Suppressor macrophage treated with lipopolysaccharide for 4 hours (primary cell): ENCODE results near the gene IQCH.
"Not testable (repeated sequence)": the region's sequence is repeated elsewhere in the genome, so short reads cannot be mapped to it uniquely, and the experiment has no call there.

Experiments used
- DNase-seq: peaks from one replicate; pipeline ENCODE4 v3.0.0-alpha.2; 2020

IQCH gene

DNA sequence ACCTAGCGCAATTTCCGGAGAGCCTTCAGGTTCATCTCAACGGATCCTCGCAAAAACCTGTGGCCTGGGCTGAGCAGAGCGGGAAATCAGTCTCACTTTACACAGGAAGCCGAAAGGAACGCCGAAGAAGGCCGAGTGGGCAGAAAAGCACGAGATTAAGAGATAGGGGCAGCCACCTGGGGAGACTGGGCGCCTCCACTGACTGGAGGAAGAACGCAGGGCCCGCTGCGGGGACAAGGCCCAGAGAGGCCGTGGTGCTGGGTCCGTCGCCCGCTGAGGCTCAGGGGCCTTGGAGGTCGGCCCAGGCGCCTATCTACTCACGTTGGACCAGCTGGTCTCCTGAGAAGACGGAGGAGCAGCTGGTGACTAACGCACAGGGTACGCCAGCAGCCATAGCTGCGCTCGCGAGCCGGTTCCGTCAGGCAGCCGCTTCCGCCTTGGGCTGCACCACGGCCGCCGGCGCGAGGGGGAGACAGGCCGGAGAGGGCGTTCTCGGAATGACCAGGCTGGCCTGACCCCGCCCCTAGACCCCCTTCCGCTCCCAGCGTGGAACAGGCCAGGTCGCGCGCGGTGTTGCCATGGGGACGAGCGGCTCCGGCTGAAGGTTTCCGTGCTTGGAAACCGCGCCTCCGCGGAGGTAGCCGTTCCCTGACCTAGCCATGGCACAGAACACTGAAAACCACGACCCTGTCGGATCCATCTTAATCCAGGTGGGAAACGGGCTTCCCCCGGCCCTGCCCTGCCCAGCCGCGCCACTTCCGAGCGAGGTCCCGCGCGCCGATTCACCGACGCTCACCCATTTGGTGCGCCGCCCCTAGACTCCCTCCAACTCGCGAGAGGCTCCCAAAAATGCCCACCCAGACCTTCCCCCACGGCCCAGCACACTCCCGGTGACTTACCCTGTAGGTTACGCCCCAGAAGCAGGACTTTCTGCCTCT is at the start of gene IQCH, which contains the start of gene AAGAB:
Gene IQCH (plus strand): TSS at position 549 of the 938 bp plus-strand sequence. CDS start 111 bp downstream, at position 660.
Gene AAGAB (minus strand): TSS at position 424 of the 938 bp plus-strand sequence. CDS start 30 bp downstream, at position 394.
- DNase-seq = peak; percentile 98

DNA sequence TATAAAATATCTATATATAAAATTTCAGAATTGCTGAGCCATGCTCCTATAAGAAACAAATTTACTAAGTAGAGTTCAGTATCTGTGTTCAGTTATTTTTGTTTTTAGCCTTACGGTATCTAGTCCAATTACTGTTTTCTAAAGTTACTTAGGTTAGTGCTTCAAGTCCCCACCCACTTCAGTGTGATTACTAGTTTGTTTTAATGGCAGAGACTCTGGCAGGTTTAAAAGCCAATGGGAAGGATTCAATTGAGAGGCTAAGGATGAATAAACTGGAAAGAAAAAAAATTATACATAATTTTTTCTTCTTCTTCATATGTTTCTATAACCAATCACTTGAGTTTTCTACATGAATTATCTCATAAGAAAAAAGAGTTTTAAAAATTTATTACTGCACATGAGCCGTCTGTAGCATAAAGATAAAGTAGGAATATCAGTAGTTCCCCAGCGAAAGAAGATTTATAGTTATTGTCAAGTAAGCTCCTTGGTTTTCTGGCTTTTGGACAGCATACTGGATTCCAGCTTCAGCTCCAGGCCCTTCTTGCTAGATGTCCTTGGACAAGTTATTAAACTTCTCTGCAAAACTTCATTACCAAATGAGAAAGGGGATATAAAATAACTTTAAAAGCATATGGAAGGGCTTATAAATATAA is 46.9 kb upstream of the IQCH start:
- no peak for DNase-seq

DNA sequence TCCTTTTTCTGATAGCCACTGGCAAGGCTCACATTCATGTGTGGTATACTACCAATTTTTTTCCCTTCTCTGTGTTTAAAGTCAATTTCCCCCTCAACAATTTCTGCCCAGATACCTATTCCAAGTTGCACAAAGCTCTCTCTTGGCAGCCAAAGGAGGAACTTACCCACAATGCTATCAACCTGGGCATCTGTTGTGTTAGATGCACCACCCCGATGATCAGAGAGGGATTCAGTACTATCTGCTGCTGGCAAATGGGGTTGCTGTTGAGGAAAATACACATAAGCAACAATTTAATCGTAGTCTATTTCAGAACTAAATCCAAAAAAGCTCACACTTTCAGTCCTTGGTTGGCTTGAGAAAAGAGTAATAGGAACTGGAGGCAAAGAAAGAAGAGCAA is 46.2 kb upstream of the IQCH start:
- DNase-seq = no peak

DNA sequence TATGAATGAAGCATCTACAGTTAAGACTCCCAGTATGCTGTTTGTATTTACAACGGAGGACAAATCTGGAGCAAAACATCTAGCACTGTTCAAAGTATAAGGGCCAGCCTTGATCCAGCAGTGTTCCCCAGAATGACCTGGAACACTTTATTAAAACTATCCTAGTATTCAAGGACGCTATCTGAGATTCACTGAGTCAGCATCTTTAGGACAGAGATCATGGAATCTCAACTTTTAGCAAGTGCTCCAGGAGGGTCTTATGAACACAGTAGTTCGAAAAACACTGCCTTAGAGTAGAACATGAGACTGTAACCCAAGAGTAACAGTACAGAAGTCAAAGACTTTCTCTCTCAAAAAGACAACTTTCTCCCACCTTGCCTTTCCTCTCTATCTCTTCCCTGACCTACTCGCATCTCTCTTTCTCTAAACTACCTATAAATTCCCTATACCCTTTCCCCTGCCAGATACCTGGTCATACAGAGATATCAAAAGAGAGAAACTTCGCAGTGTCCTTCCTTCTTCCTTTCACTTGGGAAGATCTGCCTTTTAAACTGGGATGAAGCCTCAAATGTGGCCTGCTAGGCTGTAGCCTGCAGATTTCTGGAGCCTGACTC is 43.9 kb upstream of the IQCH start:
- DNase-seq = no peak

DNA sequence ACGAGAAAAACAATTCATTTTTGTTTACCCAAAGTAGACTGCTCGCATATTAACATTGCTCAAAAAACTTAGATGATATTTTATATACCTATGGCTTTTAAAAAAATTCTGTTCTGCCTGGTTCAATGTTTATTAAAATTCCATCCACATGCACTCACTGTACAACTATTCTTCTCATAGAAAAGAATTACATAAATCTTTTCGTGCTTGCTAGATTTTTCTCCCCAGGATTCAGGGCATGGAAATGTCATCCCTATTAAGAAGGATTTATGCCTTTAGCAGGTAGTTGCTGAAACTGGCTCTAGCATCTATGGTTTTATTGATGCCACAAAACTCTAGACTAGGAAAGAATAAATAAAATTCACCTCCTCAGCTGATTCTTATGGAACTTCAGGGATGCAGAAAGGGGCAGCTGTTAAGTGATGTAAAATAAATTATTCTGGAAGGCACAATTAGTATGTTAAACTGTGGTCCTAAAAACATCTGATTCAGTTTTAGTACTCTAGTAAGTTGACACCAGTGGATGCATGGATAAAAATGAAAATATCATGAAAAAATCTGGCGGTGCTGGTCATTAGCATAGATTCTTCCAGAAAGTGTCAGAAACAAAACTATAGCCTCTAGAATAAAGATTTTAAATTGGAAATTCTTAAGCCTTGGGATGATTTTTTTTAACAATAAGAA is 41.8 kb upstream of the IQCH start:
- DNase-seq = no peak

DNA sequence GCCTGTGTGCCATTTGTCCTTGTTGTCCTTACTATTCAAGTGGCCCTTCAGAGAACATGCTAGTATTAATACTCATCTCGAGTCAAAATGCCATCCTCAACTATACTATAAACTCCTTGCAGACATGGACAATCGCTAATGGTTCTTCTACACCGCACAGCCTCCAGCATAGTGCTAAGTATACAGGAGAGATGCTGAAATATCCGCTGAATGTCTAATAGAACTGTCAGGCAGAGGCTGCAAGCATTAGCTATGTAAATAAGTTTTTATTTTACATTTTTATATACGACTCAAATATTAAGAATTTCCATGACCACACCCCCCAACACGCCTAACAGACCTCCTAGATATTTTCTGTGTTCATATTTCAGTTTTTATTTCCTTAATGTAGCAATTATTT is 39.5 kb upstream of the IQCH start:
- DNase-seq = no peak

DNA sequence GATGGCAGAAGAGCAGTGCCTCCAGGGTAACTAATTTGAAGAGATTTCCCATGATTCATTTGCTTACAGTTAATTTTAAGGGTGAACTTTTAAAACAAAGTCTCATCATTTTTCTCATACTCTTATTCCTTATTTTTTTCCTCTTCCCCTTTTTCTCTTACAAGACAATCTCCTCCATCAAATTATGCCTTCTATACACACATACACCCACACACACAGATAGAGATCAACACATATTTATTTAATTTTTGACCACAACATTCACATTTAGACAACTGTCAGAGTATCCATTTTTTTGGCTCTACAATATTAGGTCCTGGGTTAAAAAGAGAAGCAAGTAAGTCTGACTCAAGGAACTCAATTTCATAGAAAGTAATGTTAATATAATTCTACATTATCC is 37.7 kb upstream of the IQCH start:
- DNase-seq = no peak

DNA sequence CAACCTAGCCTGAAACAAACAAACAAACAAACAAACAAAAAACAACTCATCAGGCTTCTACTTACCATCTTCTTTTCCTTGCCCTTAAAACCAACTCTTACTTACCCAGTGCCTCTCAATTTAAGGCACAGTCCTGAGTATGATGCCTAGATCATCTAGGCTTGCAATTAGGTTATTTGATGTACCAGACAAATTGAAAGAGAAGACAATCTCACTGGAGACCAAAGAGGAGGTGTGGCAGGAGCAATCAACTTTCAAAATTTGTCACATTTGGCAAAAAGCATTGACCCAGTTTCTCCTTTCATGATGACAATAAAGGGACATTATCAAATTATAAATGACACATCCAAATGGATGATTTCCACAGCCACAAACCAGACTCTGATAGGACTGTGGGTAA is 36.2 kb upstream of the IQCH start:
- DNase-seq = no peak

DNA sequence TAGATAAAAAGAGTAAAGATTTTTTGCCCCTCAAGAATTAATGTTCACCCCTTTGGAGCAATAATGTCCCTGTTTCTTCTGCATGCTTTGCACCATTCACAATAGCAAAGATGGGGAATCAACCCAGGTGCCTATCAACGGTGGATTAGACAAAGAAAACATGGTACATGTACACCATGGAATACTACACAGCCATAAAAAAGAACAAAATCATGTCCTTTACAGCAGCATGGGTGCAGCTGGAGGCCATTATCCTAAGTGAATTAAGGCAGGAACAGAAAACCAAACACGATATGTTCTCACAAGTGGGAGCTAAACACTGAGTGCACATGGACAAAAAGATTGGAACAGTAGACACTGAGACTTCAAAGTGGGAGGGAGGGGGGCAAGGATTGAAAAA is 35.3 kb upstream of the IQCH start:
- DNase-seq = no peak

DNA sequence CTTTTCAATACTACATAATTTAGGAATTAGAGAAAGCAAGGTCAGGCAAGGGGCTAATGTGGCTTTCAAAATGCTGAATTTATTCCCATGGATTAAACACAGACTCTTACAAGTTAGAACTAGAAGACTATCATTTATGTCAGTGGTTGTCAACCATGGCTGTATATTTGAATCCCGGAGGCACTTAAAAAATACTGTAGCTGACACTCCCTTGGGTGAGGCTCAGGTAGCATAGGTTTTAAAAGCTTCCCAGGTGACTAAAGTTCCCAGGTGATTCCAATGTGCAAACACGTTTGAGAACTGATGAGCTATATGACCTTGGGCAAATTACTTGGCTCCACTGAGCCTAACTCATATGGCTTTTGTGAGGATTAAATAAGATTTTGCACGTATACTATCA is 29.7 kb upstream of the IQCH start:
- no peak for DNase-seq

DNA sequence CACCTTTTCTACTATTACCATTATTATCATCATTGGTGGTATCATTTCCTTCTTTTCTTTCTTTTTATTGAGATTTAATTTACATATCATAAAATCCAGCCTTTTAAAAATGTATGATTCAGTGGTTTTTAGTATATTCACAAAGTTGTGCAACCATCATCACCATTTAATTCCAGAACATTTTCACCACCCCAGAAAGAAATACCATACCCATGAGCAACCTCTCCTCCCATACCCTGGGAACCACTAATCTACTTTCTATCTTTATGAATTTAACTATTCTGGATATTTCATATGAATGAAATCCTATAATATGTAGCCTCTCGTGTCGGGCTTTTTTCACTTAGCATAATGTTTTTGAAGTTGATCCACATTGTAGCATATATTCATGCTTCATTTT is 29.2 kb upstream of the IQCH start:
- no peak for DNase-seq

DNA sequence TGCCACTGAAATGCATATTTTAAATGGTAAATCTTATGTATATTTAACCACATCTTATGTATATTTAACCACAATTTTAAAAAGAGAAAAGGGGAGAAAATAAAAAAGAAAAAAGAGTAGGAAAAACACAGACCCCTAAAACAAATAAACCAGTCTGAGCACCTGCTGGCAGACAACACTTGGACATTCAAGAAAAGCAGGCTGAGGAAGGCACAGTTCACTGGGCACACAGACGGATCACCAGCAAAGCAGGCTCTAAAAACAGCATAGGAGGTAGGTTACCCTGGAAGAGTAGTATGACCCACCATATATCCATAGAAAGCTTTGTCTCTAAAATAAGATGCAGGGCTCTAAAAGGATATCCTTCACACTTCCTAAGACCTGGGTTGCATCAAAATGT is 27.2 kb upstream of the IQCH start:
- no peak for DNase-seq

DNA sequence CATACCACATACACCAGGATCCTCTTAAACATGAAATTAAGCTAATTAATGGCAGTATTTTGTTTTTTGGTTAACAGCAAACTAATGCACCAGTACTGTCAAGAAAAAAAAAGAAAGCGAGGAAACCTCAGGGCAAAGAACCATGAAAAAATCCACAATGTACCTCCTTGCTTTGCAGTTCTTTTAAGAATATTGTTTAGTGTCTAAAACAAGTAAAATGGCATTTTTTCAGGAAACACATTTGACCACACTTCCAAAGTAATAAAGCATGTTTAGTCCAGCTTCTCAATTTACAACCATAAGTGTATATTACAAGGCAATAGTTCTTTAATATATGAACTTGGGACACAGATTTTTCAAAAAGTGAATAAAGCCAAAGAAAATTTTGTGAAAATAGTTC is 26.7 kb upstream of the IQCH start:
- no peak for DNase-seq

DNA sequence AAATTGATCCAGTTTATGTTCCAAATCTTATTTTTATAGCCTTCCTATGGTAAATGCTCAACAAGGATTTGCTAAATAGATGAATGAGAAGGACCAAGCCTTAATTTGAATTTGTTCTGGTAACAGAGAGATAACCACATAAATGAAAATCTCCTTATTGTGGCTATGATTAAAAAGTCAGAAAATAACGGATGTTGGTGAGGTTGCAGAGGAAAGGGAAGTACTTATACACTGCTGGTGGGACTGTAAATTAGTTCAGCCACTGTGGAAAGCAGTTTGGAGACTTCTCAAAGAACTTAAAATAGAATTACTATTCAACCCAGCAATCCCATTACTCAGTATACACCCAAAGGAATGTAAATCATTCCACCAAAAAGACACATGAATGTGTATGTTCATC is 26.3 kb upstream of the IQCH start:
- no peak for DNase-seq

DNA sequence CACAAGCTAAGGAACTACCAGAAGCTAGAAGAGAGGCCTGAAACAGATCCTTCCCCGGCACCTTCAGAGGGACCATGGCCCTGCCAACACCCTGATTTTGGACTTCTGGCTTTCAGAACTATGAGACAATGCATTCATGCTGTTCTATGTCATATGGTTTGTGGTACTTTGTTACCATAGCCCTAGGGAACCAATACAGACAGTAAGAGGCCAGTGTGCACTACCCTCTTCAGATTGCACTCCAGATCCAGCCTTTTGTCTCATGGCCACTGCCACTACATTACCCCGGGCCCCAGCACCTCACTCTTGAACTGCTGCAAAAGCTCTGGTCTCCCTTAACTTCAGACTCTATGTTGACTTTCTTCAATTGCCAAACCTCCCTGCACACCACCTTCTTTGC is 24.1 kb upstream of the IQCH start:
- DNase-seq = no peak

DNA sequence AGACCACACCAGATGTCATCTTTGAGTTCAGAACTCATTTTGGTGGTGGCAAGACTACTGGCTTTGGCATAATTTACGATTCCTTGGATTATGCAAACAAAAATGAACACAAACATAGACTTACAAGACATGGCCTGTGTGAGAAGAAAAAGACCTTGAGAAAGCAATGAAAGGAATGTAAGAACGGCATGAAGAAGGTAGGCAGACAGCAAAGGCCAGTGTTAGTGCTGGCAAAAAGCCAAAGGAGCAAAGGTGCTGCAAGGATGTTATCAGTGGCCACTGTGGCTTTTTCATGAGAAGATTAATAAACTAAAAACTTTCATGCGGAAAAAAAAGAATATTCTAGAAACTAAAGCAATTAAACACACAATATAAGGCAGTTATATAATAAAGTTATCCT is 22.0 kb upstream of the IQCH start:
- no peak for DNase-seq

DNA sequence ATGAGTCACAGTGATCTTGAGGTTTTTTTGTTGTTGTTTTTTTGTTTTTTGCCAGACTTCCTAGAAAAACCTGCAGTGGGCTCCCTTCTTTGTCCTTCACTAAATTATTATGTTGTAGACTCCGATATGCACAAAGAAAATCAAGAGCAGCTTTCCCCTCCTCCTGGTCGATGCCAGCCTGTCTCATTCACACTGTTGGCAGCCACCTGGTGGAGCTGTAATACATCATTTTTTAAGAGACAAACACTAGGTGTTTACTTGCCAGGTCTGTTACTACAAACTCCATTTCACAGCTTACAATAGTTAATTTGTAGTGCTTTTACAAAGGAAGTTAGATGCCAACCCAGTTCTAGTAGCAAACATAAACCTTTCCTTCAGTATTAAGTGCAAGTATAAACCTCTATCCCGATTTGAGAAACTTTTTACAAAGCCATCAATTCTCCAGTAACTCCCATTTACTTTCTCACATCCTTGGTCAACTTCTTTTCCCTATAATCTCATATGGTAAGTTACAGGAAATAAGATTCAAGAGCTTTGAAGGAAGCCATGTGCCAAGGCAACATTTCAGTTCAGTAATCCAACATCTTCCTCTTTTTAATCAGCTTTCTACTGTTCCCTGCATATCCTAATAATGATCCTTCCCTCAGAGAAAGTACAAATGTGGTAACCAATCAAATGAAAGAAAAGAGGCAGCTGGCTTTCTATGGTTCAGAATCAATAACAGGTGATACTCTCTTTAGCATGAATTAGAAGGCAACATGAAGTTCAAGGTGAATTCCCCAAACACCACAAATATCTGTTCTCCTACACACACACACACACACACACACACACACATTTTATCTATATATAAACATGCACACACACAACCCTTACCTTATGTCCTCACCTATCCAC is 14.1 kb upstream of the IQCH start:
- peak; percentile 26 for DNase-seq

DNA sequence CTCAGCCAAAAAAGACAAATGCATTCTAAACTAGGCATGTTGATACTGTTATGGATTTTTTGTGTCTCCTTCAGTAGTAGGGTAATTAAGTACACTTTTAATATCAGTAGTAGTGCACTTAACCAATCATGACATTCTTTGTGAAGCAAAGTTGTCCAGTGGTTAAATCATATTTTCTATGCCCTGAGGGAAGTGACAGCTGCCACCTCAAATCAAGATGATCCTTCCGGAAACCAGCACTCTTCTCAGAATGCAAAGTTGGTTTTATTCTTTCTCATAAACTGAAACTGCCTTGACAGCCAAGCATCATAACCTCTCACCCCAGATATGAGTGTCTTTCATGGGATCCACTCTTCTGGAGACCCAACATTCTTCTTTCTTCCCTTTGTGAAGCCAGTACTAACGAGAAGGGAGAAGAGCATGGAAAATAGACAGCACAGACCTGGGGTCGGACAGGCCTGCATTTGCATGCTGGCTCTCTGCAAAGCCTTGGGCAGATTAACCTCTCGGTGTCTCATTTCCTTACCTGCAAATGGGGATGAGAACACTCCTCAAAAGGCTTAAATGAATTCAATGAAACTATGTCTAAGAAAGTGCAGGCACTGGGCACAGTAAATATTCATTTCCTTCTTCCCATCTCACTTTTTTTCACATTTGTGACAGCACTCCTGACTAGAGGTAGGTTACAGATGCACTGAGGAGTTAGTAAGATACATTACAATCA is 13.3 kb upstream of the IQCH start:
- no peak for DNase-seq

DNA sequence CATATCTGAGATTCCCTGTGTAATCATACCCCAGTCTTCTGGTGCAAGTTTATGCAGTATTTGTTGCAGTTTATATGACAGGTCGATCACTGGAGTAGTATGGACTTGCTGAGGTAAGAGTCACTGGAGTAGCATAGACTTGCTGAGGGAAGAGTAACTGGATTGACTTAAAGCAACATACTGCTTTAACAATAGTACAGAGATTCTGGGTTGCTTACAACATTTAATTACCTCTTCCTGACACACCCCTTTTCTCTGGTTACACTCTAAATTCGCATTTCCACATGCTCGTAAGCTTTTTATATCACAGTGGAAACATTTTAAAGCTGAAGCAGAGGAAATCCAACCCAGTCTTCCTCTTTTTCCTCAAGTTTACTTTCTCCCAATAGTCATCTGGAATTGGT is 11.9 kb upstream of the IQCH start:
- peak; percentile 32 for DNase-seq

DNA sequence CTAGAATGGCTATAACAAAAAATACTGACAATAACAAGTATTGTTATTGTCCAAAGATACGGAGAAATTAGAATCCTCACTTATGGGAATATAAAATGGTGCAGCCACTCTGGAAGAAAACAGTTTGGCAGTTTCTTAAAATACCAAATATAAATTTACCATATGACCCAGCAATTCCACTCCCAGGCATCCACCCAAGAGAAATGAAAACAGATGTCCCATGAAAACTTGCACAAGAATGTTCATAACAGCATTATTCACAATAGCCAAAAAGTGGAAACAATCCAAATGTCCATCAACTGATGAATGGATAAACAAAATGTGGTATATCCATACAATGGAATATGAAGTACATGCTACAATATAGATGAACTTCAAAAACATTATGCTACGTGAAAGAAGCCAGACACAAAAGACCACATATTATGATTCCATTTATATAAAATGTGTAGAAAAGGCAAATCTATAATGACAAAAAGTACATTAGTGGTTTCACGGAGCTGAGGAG is 9.6 kb upstream of the IQCH start:
- DNase-seq = no peak

DNA sequence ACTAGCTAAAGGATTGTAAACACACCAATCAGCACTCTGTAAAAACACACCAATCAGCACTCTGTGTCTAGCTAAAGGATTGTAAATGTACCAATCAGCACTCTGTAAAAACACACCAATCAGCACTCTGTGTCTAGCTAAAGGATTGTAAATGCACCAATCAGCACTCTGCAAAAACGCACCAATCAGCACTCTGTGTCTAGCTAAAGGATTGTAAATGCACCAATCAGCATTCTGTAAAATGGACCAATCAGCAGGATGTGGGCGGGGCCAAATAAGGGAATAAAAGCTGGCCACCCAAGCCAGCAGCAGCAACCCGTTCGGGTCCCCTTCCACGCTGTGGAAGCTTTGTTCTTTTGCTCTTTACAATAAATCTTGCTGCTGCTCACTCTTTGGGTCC is 8.0 kb upstream of the IQCH start:
- DNase-seq = not testable (repeated sequence)
